ENCODE data around the gene NDE1.

NDE1 gene

GRCh38 chr16:15741207-15741871 is 91.3 kb downstream of the NDE1 start:
- DNase-seq, result no peak

GRCh38 chr16:15742716-15743115 is 92.7 kb downstream of the NDE1 start:
- DNase-seq, result no peak

GRCh38 chr16:15743657-15744056 is 93.6 kb downstream of the NDE1 start:
- DNase-seq, result no peak

GRCh38 chr16:15746332-15746731 is 96.3 kb downstream of the NDE1 start:
- DNase-seq, result no peak

GRCh38 chr16:15747937-15748336 is 97.9 kb downstream of the NDE1 start:
- DNase-seq, result no peak

- DNase-seq, result no peak
Observed at GRCh38 chr16:15748654-15749053, 98.6 kb downstream of the NDE1 start.

- DNase-seq, result no peak
Observed at GRCh38 chr16:15749371-15749770, 99.3 kb downstream of the NDE1 start.

- DNase-seq, result no peak
Observed at GRCh38 chr16:15749985-15750384, 99.9 kb downstream of the NDE1 start.

- DNase-seq, result no peak
Observed at GRCh38 chr16:15751940-15752339, 101.9 kb downstream of the NDE1 start.

GRCh38 chr16:15752717-15753488 is 102.9 kb downstream of the NDE1 start:
- DNase-seq, result no peak

GRCh38 chr16:15754821-15755534 is 104.9 kb downstream of the NDE1 start:
- no peak for DNase-seq

GRCh38 chr16:15757077-15757386 is 107.0 kb downstream of the NDE1 start:
- DNase-seq, result no peak

- peak; percentile 26 for DNase-seq
Observed at GRCh38 chr16:15757630-15758251, 107.7 kb downstream of the NDE1 start.

- no peak for DNase-seq
Observed at GRCh38 chr16:15759070-15759469, 109.0 kb downstream of the NDE1 start.

- no peak for DNase-seq
Observed at GRCh38 chr16:15760129-15760528, 110.1 kb downstream of the NDE1 start.

- DNase-seq, result no peak
Observed at GRCh38 chr16:15764112-15764511, 114.1 kb downstream of the NDE1 start.

- no peak for DNase-seq
Observed at GRCh38 chr16:15765116-15765515, 115.1 kb downstream of the NDE1 start.

- peak; percentile 86 for DNase-seq
Observed at GRCh38 chr16:15765880-15766279, 115.8 kb downstream of the NDE1 start.

- DNase-seq, result no peak
Observed at GRCh38 chr16:15766918-15767317, 116.9 kb downstream of the NDE1 start.

GRCh38 chr16:15768201-15768600 is 118.2 kb downstream of the NDE1 start:
- no peak for DNase-seq

GRCh38 chr16:15769239-15769638 is 119.2 kb downstream of the NDE1 start:
- no peak for DNase-seq

- DNase-seq, result no peak
Observed at GRCh38 chr16:15770107-15770506, 120.1 kb downstream of the NDE1 start.

- DNase-seq, result no peak
Observed at GRCh38 chr16:15770512-15770911, 120.5 kb downstream of the NDE1 start.

GRCh38 chr16:15771694-15772093 is 121.6 kb downstream of the NDE1 start:
- no peak for DNase-seq

Data from hematopoietic multipotent progenitor cell treated with erythropoietin and hydrocortisone succinate and interleukin-3 and kit ligand, for 4 days (in vitro differentiated cells).